GM12878 (cell line): ENCODE measurements around the gene FFAR2.

Experiments used
- EGR1 ChIP-seq, 2 experiments: IDR thresholded peaks; 1 replicate in 1 of 2; 2 replicates in 1 of 2; pipeline ENCODE4 v1.6.1; 2011 to 2012; ENCODE audit warnings: low read depth in 2 of 2, low read length in 2 of 2, borderline replicate concordance in 1 of 2, mild to moderate bottlenecking in 1 of 2, moderate library complexity in 1 of 2
- ETV6 ChIP-seq, 2 experiments: fragments of 450-650 bp in 1 of 2; IDR thresholded peaks in 1 of 2; conservative IDR thresholded peaks in 1 of 2; 2 replicates each; pipeline ENCODE4 v1.6.1; 2014; ENCODE audit warnings: antibody characterized with exemption in 1 of 2, borderline replicate concordance in 1 of 2, low read depth in 1 of 2, mild to moderate bottlenecking in 1 of 2, moderate library complexity in 1 of 2
- EZH2 ChIP-seq: IDR thresholded peaks from 2 replicates; pipeline ENCODE4 v1.6.1; 2012; ENCODE audit warnings: low read depth, mild to moderate bottlenecking, control low read depth, inconsistent platforms, low read length, borderline replicate concordance; ENCODE audit not compliant: control insufficient read depth
- NFIC ChIP-seq: IDR thresholded peaks from 2 replicates; pipeline ENCODE4 v1.6.1; 2012; ENCODE audit warnings: low read depth, mild to moderate bottlenecking, inconsistent platforms, low read length, moderate library complexity
- POLR2AphosphoS5 ChIP-seq: IDR thresholded peaks from 2 replicates; pipeline ENCODE4 v1.6.1; 2011; ENCODE audit warnings: mild to moderate bottlenecking, low read length, inconsistent platforms
- RAD21 ChIP-seq: IDR thresholded peaks from 2 replicates; pipeline ENCODE4 v1.6.1; 2011; ENCODE audit warnings: mild to moderate bottlenecking, low read depth, low read length, moderate library complexity; ENCODE audit not compliant: insufficient read depth
- ZNF274 ChIP-seq: IDR thresholded peaks from one replicate; pipeline ENCODE4 v1.8.0; 2011; ENCODE audit not compliant: insufficient read length, insufficient read depth
- TF ChIP-seq, protein P1 (sequence below), 3 experiments: IDR thresholded peaks in 2 of 3; conservative IDR thresholded peaks in 1 of 3; 2 replicates each; pipeline ENCODE4 v1.5.1; 2011; ENCODE audit warnings: low read depth in 3 of 3, low read length in 3 of 3, mild to moderate bottlenecking in 3 of 3, control low read depth in 2 of 3, moderate library complexity in 2 of 3, inconsistent platforms in 1 of 3, mixed read lengths in 1 of 3; ENCODE audit not compliant: control insufficient read depth in 2 of 3, insufficient read depth in 1 of 3; ENCODE audit errors: extremely low read depth in 1 of 3
- TF ChIP-seq, protein P2 (sequence below): IDR thresholded peaks from 2 replicates; pipeline ENCODE4 v1.6.1; 2011; ENCODE audit warnings: low read depth, low read length, improper control_type of control experiment, borderline replicate concordance

DNA sequence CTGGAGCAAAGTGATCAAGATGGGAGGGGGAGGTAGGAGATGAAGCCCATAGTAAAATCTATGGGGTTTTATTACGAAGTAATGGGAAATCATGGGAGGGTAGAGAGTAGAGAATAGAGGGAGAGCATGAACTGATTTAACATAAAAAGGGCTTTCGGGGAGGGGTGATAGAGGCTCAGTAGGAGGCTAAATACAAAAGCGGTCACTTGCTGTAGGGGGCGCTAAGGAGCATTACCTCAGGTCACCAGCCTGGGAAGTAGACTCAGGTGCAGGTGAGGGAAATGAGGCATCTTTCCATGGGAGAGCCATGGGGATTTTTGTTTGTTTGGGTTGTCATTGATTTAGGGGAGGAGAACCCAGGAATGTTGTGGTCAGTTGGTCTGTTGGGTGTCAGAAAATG is 28.1 kb downstream of the FFAR2 start:
- TF ChIP-seq, protein P1, sequence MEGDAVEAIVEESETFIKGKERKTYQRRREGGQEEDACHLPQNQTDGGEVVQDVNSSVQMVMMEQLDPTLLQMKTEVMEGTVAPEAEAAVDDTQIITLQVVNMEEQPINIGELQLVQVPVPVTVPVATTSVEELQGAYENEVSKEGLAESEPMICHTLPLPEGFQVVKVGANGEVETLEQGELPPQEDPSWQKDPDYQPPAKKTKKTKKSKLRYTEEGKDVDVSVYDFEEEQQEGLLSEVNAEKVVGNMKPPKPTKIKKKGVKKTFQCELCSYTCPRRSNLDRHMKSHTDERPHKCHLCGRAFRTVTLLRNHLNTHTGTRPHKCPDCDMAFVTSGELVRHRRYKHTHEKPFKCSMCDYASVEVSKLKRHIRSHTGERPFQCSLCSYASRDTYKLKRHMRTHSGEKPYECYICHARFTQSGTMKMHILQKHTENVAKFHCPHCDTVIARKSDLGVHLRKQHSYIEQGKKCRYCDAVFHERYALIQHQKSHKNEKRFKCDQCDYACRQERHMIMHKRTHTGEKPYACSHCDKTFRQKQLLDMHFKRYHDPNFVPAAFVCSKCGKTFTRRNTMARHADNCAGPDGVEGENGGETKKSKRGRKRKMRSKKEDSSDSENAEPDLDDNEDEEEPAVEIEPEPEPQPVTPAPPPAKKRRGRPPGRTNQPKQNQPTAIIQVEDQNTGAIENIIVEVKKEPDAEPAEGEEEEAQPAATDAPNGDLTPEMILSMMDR (IDR thresholded peaks at IDR 0.05 in 2 of 3, conservative IDR thresholded peaks at IDR 0.05 in 1 of 3; ENCODE audit: control insufficient read depth in 2 of 3, extremely low read depth in 1 of 3, insufficient read depth in 1 of 3, low read depth in 3 of 3, low read length in 3 of 3) = peak in 2 of 3 experiments; percentile 30 to 32; a peak in 3 of 6 replicates
- no peak for TF ChIP-seq EGR1 (IDR thresholded peaks at IDR 0.05; ENCODE audit: borderline replicate concordance in 1 of 2, low read depth in 2 of 2, low read length in 2 of 2)
- TF ChIP-seq, protein P2, sequence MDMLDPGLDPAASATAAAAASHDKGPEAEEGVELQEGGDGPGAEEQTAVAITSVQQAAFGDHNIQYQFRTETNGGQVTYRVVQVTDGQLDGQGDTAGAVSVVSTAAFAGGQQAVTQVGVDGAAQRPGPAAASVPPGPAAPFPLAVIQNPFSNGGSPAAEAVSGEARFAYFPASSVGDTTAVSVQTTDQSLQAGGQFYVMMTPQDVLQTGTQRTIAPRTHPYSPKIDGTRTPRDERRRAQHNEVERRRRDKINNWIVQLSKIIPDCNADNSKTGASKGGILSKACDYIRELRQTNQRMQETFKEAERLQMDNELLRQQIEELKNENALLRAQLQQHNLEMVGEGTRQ = no peak
- no peak for TF ChIP-seq POLR2AphosphoS5
- TF ChIP-seq NFIC = no peak
- TF ChIP-seq EZH2 = no peak
- no peak for TF ChIP-seq ETV6 (conservative IDR thresholded peaks at IDR 0.05 in 1 of 2, IDR thresholded peaks at IDR 0.05 in 1 of 2; ENCODE audit: borderline replicate concordance in 1 of 2, low read depth in 1 of 2)
- TF ChIP-seq RAD21 = no peak
- TF ChIP-seq ZNF274 = no peak
